SU-DHL-6 (cell line): Measurements from ENCODE around the gene IFNA10.

Source experiments
- CTCF ChIP-seq: fragments of 200-600 bp; sonication (generic); IDR thresholded peaks from one replicate; pipeline ENCODE4 v1.5.1; 2017; ENCODE audit warnings: antibody characterized with exemption, mild to moderate bottlenecking, low read length, moderate library complexity; ENCODE audit not compliant: insufficient read depth, poor library complexity, severe bottlenecking
- EZH2phosphoT487 ChIP-seq: fragments of 200-600 bp; sonication (generic), shearing (Covaris generic); conservative IDR thresholded peaks from 2 replicates; pipeline ENCODE4 v1.6.1; 2018; ENCODE audit warnings: mild to moderate bottlenecking, antibody characterized with exemption, low read length, moderate library complexity, mixed read lengths

DNA sequence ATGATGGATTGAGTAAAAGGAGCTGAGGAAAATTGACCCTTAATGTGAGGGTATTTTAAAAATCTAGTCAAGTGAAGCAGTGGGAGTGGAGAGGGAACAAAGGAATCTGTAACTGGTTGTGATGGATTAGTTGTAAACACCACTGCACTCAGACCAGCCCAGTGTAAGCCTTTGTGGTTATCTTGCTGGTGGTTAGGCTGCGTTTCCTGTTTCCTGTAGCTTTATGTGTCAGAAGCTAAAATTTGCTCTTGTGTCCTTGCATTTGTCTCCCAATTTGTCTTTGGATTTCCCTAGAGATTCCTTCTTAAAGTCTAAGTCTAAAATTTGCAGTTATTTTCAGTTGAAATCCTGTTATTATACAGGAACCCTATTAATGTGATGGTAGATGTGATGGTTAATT lies 46.8 kb downstream of the IFNA10 start:
- TF ChIP-seq CTCF = no peak
- TF ChIP-seq EZH2phosphoT487 = no peak
